Loucy (cell line): ENCODE measurements around the gene MRPL38.

Source experiments
- H2AFZ ChIP-seq: fragments of 200-600 bp; sonication (generic); 2 replicates; pipeline ENCODE4 v1.6.0; 2016; ENCODE audit warnings: antibody characterized with exemption, mild to moderate bottlenecking, low read length, moderate library complexity
- H3F3A ChIP-seq: fragments of 200-600 bp; 2 replicates; pipeline ENCODE4 v1.6.0; 2016; ENCODE audit warnings: antibody characterized with exemption, low read depth, mild to moderate bottlenecking
- H3K27me3 ChIP-seq: fragments of 200-600 bp; sonication (generic); 2 replicates; pipeline ENCODE4 v1.6.1; 2014; ENCODE audit warnings: low read length, mild to moderate bottlenecking; ENCODE audit not compliant: insufficient read depth, poor library complexity, severe bottlenecking
- H3K36me3 ChIP-seq: fragments of 200-600 bp; sonication (generic); 2 replicates; pipeline ENCODE4 v1.6.1; 2016; ENCODE audit warnings: low read length; ENCODE audit not compliant: insufficient read depth
- H3K4me1 ChIP-seq: fragments of 200-600 bp; sonication (generic); 2 replicates; pipeline ENCODE4 v1.5.1; 2014; ENCODE audit warnings: low read length, mild to moderate bottlenecking; ENCODE audit not compliant: insufficient read depth, poor library complexity, severe bottlenecking
- H3K4me2 ChIP-seq: fragments of 200-600 bp; sonication (generic); 2 replicates; pipeline ENCODE4 v1.6.0; 2014; ENCODE audit warnings: antibody characterized with exemption, low read length, low read depth, mild to moderate bottlenecking; ENCODE audit not compliant: poor library complexity, severe bottlenecking
- H3K4me3 ChIP-seq: fragments of 200-600 bp; sonication (generic); 2 replicates; pipeline ENCODE4 v1.5.1; 2014; ENCODE audit warnings: low read length, mild to moderate bottlenecking, mixed read lengths; ENCODE audit not compliant: poor library complexity, severe bottlenecking
- H3K79me2 ChIP-seq: fragments of 200-600 bp; sonication (generic); 2 replicates; pipeline ENCODE4 v1.6.1; 2014; ENCODE audit warnings: low read length; ENCODE audit not compliant: insufficient read depth
- H3K9ac ChIP-seq: fragments of 200-600 bp; sonication (generic); 2 replicates; pipeline ENCODE4 v1.6.0; 2014; ENCODE audit warnings: mild to moderate bottlenecking, low read depth, low read length, moderate library complexity; ENCODE audit not compliant: poor library complexity, severe bottlenecking
- H3K9me2 ChIP-seq: fragments of 200-600 bp; sonication (generic); replicated peaks from 2 replicates; pipeline ENCODE4 v1.6.1; 2016; ENCODE audit warnings: low read depth, low read length, mixed read lengths
- H3K9me3 ChIP-seq: fragments of 200-600 bp; sonication (generic); 2 replicates; pipeline ENCODE4 v1.6.1; 2014; ENCODE audit warnings: mild to moderate bottlenecking, antibody characterized with exemption, low read length, low read depth; ENCODE audit not compliant: insufficient read depth
- H4K20me1 ChIP-seq: fragments of 200-600 bp; sonication (generic); 2 replicates; pipeline ENCODE4 v1.6.0; 2014; ENCODE audit warnings: antibody characterized with exemption, low read length, mild to moderate bottlenecking; ENCODE audit not compliant: insufficient read depth, poor library complexity, severe bottlenecking
- EZH2phosphoT487 ChIP-seq: fragments of 200-600 bp; IDR thresholded peaks from 2 replicates; pipeline ENCODE4 v1.6.1; 2018; ENCODE audit warnings: antibody characterized with exemption, mild to moderate bottlenecking, moderate library complexity, borderline replicate concordance
- TF ChIP-seq, protein P1 (sequence below): fragments of 200-600 bp; sonication (generic); conservative IDR thresholded peaks from 2 replicates; pipeline ENCODE4 v1.5.1; 2014; ENCODE audit warnings: mild to moderate bottlenecking, antibody characterized with exemption, low read length

The MRPL38 gene

GRCh38 chr17:75945211-75945610 is 40.5 kb upstream of the MRPL38 start:
- Histone ChIP-seq H3K9me3 (no peaks in the 10 kb centered on the region), H3K9me2 (no peaks in the 10 kb centered on the region), H2AFZ (no peak overlapping the region), H3K4me1 (peaks cover 8% of the 10 kb centered on the region), H3K79me2 (peaks cover 5% of the 10 kb centered on the region; the same call in 1 of the 2 replicates), H3F3A (no peaks in the 10 kb centered on the region), H3K27me3 (no peaks in the 10 kb centered on the region), H3K4me3 (no peak overlapping the region), H3K36me3 (peaks cover 41% of the 10 kb centered on the region; the same call in 1 of the 2 replicates), H3K9ac (no peak overlapping the region), H3K4me2 (no peak overlapping the region), H4K20me1 (no peaks in the 10 kb centered on the region)
- TF ChIP-seq EZH2phosphoT487, result no peak
- TF ChIP-seq, protein P1, sequence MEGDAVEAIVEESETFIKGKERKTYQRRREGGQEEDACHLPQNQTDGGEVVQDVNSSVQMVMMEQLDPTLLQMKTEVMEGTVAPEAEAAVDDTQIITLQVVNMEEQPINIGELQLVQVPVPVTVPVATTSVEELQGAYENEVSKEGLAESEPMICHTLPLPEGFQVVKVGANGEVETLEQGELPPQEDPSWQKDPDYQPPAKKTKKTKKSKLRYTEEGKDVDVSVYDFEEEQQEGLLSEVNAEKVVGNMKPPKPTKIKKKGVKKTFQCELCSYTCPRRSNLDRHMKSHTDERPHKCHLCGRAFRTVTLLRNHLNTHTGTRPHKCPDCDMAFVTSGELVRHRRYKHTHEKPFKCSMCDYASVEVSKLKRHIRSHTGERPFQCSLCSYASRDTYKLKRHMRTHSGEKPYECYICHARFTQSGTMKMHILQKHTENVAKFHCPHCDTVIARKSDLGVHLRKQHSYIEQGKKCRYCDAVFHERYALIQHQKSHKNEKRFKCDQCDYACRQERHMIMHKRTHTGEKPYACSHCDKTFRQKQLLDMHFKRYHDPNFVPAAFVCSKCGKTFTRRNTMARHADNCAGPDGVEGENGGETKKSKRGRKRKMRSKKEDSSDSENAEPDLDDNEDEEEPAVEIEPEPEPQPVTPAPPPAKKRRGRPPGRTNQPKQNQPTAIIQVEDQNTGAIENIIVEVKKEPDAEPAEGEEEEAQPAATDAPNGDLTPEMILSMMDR, result no peak

- peaks cover 9% of the 10 kb centered on the region for H3K4me1 ChIP-seq
- TF ChIP-seq, protein P1, result no peak
- no peak for TF ChIP-seq EZH2phosphoT487
- H3F3A ChIP-seq, result no peaks in the 10 kb centered on the region
- H3K9me3 ChIP-seq, result no peaks in the 10 kb centered on the region
- no peak overlapping the region for H2AFZ ChIP-seq
- H3K4me3 ChIP-seq, result no peak overlapping the region
- H4K20me1 ChIP-seq, result no peaks in the 10 kb centered on the region
- H3K4me2 ChIP-seq, result no peak overlapping the region
- H3K79me2 ChIP-seq, result peaks cover 6% of the 10 kb centered on the region; the same call in 1 of the 2 replicates
- peaks cover 25% of the 10 kb centered on the region; the same call in 1 of the 2 replicates for H3K36me3 ChIP-seq
- no peaks in the 10 kb centered on the region for H3K9me2 ChIP-seq
- H3K9ac ChIP-seq, result no peak overlapping the region
- no peaks in the 10 kb centered on the region for H3K27me3 ChIP-seq
Measured at GRCh38 chr17:75943491-75943890, 38.8 kb upstream of the MRPL38 start.

- no peak overlapping the region for H2AFZ ChIP-seq
- H3K4me1 ChIP-seq, result peaks cover 9% of the 10 kb centered on the region
- no peak overlapping the region for H3K4me3 ChIP-seq
- no peaks in the 10 kb centered on the region for H3K9me2 ChIP-seq
- H3K79me2 ChIP-seq, result peaks cover 6% of the 10 kb centered on the region; the same call in 1 of the 2 replicates
- no peak overlapping the region for H3K4me2 ChIP-seq
- no peak overlapping the region for H3K9ac ChIP-seq
- no peaks in the 10 kb centered on the region for H3K27me3 ChIP-seq
- no peaks in the 10 kb centered on the region for H4K20me1 ChIP-seq
- H3K9me3 ChIP-seq, result no peaks in the 10 kb centered on the region
- peaks cover 16% of the 10 kb centered on the region; the same call in 1 of the 2 replicates for H3K36me3 ChIP-seq
- no peak for TF ChIP-seq EZH2phosphoT487
- TF ChIP-seq, protein P1, result no peak
- no peaks in the 10 kb centered on the region for H3F3A ChIP-seq
Measured at GRCh38 chr17:75942473-75942872, 37.8 kb upstream of the MRPL38 start.
